MM.1S (cell line): ENCODE measurements around the gene DLGAP1.

Experiments
- DNase-seq: peaks from one replicate; pipeline ENCODE4 v3.0.0-alpha.2; 2015
- H2AFZ ChIP-seq: fragments of 300-600 bp; sonication (generic); 2 replicates; pipeline ENCODE4 v1.6.0; 2016; ENCODE audit warnings: antibody characterized with exemption, low read length
- H3F3A ChIP-seq: fragments of 300-600 bp; sonication (generic); 2 replicates; pipeline ENCODE4 v1.6.1; 2016; ENCODE audit warnings: mild to moderate bottlenecking, antibody characterized with exemption, low read length, moderate library complexity, mixed read lengths; ENCODE audit not compliant: insufficient read depth
- H3K27ac ChIP-seq: fragments of 300-600 bp; sonication (generic); 2 replicates; pipeline ENCODE4 v1.5.1; 2016; ENCODE audit warnings: mild to moderate bottlenecking, low read length
- H3K27me3 ChIP-seq: fragments of 300-600 bp; sonication (generic); replicated peaks from 2 replicates; pipeline ENCODE4 v1.6.0; 2016; ENCODE audit warnings: low read length; ENCODE audit not compliant: insufficient read depth
- H3K36me3 ChIP-seq: fragments of 300-600 bp; sonication (generic); replicated peaks from 2 replicates; pipeline ENCODE4 v1.6.1; 2016; ENCODE audit warnings: mild to moderate bottlenecking, low read length, mixed read lengths; ENCODE audit not compliant: insufficient read depth
- H3K4me1 ChIP-seq: fragments of 300-600 bp; sonication (generic); 2 replicates; pipeline ENCODE4 v1.6.1; 2016; ENCODE audit warnings: low read length, mixed read lengths
- H3K4me2 ChIP-seq: fragments of 300-600 bp; sonication (generic); 2 replicates; pipeline ENCODE4 v1.6.0; 2016; ENCODE audit warnings: low read depth, low read length
- H3K4me3 ChIP-seq: fragments of 300-600 bp; sonication (generic); 2 replicates; pipeline ENCODE4 v1.5.1; 2016; ENCODE audit warnings: low read length, mixed read lengths
- H3K79me2 ChIP-seq: fragments of 300-600 bp; sonication (generic); 2 replicates; pipeline ENCODE4 v1.6.1; 2016; ENCODE audit warnings: mixed run types, low read length, mixed read lengths
- H3K9ac ChIP-seq: fragments of 300-600 bp; sonication (generic); 2 replicates; pipeline ENCODE4 v1.6.1; 2016; ENCODE audit warnings: low read length, mixed read lengths
- H3K9me2 ChIP-seq: fragments of 300-600 bp; sonication (generic); replicated peaks from 2 replicates; pipeline ENCODE4 v1.6.1; 2016; ENCODE audit warnings: mild to moderate bottlenecking, low read length, mixed read lengths; ENCODE audit not compliant: insufficient read depth
- H3K9me3 ChIP-seq: fragments of 300-600 bp; sonication (generic); replicated peaks from 2 replicates; pipeline ENCODE4 v1.6.1; 2016; ENCODE audit warnings: mild to moderate bottlenecking, low read length, mixed read lengths; ENCODE audit not compliant: insufficient read depth
- H4K20me1 ChIP-seq: fragments of 300-600 bp; sonication (generic); 2 replicates; pipeline ENCODE4 v1.6.1; 2016; ENCODE audit warnings: mild to moderate bottlenecking, low read length, moderate library complexity, mixed read lengths; ENCODE audit not compliant: insufficient read depth
- CTCF ChIP-seq: fragments of 300-600 bp; sonication (generic); IDR thresholded peaks from 2 replicates; pipeline ENCODE4 v1.5.1; 2016; ENCODE audit warnings: antibody characterized with exemption, low read length, mixed read lengths
- EZH2 ChIP-seq: fragments of 300-600 bp; sonication (generic); optimal IDR thresholded peaks from 2 replicates; pipeline ENCODE3; 2017; ENCODE audit warnings: low read depth, mild to moderate bottlenecking, antibody characterized with exemption, low read length, mixed read lengths
- EZH2phosphoT487 ChIP-seq: fragments of 300-600 bp; sonication (generic); IDR thresholded peaks from 2 replicates; pipeline ENCODE4 v1.6.1; 2018; ENCODE audit warnings: antibody characterized with exemption, low read length

DLGAP1 gene

GRCh38 chr18:3827236-3827845, 627.8 kb downstream of the DLGAP1 start:
- Histone ChIP-seq H3K79me2 (no peaks in the 10 kb centered on the region), H3K9ac (no peak overlapping the region), H3K36me3 (no peaks in the 10 kb centered on the region), H3K27me3 (no peaks in the 10 kb centered on the region), H3K4me2 (no peak overlapping the region), H3K27ac (no peak overlapping the region), H3F3A (no peaks in the 10 kb centered on the region), H4K20me1 (no peaks in the 10 kb centered on the region), H2AFZ (no peak overlapping the region), H3K9me2 (no peaks in the 10 kb centered on the region), H3K4me3 (no peak overlapping the region), H3K4me1 (no peaks in the 10 kb centered on the region), H3K9me3 (no peaks in the 10 kb centered on the region)
- TF ChIP-seq EZH2phosphoT487 (no peak), CTCF (no peak), EZH2 (no peak)
- DNase-seq: no peak

- H3K36me3 ChIP-seq: no peaks in the 10 kb centered on the region
- H3K9me3 ChIP-seq: no peaks in the 10 kb centered on the region
- no peak overlapping the region for H3K4me2 ChIP-seq
- H4K20me1 ChIP-seq: no peaks in the 10 kb centered on the region
- no peak for DNase-seq
- no peaks in the 10 kb centered on the region for H3K4me1 ChIP-seq
- H3K9me2 ChIP-seq: no peaks in the 10 kb centered on the region
- H3K79me2 ChIP-seq: no peaks in the 10 kb centered on the region
- TF ChIP-seq EZH2phosphoT487 (no peak), CTCF (no peak), EZH2 (no peak)
- no peaks in the 10 kb centered on the region for H3F3A ChIP-seq
- no peak overlapping the region for H3K27ac ChIP-seq
- no peak overlapping the region for H2AFZ ChIP-seq
- no peaks in the 10 kb centered on the region for H3K27me3 ChIP-seq
- no peak overlapping the region for H3K4me3 ChIP-seq
- no peak overlapping the region for H3K9ac ChIP-seq
These were observed 629.1 kb downstream of the DLGAP1 start for GRCh38 chr18:3826021-3826420.

GRCh38 chr18:3824101-3824500, 631.0 kb downstream of the DLGAP1 start:
- Histone ChIP-seq H3K4me3 (no peak overlapping the region), H3K27me3 (no peaks in the 10 kb centered on the region), H3K4me1 (no peaks in the 10 kb centered on the region), H3K9ac (no peak overlapping the region), H3K36me3 (no peaks in the 10 kb centered on the region), H3K27ac (no peak overlapping the region), H3K4me2 (no peak overlapping the region), H3F3A (no peaks in the 10 kb centered on the region), H3K9me2 (no peaks in the 10 kb centered on the region), H3K79me2 (no peaks in the 10 kb centered on the region), H3K9me3 (no peaks in the 10 kb centered on the region), H4K20me1 (no peaks in the 10 kb centered on the region), H2AFZ (no peak overlapping the region)
- DNase-seq: no peak
- TF ChIP-seq EZH2 (no peak), EZH2phosphoT487 (no peak), CTCF (no peak)
